Tibial nerve (tissue), 4 donors: Measurements from ENCODE around the gene ARHGEF4.

Source experiments
- EP300 ChIP-seq, 2 donors: sonication (generic); formaldehyde crosslinking; IDR thresholded peaks; one replicate each; pipeline ENCODE4 v1.6.1; 2017; ENCODE audit warnings: antibody characterized with exemption in 2 of 2, mild to moderate bottlenecking in 1 of 2
- POLR2A ChIP-seq, 2 donors: fragments of 450-650 bp; IDR thresholded peaks; one replicate each; pipeline ENCODE4 v1.6.1; 2017; ENCODE audit warnings: antibody characterized with exemption in 2 of 2, mild to moderate bottlenecking in 2 of 2, moderate library complexity in 2 of 2
- TF ChIP-seq, protein P1 (sequence below), 5 experiments: fragments of 200-600 bp in 3 of 5; fragments of 450-650 bp in 2 of 5; sonication (generic) in 3 of 5; IDR thresholded peaks; one replicate each; pipeline ENCODE4 v1.5.1; 2016 to 2019; ENCODE audit warnings: antibody characterized with exemption in 5 of 5, mild to moderate bottlenecking in 3 of 5, moderate library complexity in 2 of 5

DNA sequence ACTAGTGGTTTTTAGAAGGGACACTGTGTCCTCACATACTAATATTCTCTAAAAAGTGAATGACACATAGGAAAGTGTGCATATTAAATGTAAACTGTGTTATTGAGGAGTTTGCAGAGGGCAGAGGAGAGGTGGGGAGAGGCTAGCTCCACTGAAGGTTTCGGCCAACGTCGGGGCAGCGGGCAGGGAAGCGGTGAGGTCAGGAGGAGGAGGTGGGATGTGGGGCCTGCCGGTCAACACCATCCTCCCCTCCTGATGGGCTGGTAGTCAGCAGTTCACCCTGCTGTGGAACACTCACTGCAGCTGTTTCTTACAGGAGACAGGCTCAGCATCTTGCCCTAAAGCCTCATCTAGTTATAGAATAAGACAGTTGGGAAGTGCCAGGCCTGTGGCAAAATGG, 74.2 kb downstream of the ARHGEF4 start:
- TF ChIP-seq, protein P1, sequence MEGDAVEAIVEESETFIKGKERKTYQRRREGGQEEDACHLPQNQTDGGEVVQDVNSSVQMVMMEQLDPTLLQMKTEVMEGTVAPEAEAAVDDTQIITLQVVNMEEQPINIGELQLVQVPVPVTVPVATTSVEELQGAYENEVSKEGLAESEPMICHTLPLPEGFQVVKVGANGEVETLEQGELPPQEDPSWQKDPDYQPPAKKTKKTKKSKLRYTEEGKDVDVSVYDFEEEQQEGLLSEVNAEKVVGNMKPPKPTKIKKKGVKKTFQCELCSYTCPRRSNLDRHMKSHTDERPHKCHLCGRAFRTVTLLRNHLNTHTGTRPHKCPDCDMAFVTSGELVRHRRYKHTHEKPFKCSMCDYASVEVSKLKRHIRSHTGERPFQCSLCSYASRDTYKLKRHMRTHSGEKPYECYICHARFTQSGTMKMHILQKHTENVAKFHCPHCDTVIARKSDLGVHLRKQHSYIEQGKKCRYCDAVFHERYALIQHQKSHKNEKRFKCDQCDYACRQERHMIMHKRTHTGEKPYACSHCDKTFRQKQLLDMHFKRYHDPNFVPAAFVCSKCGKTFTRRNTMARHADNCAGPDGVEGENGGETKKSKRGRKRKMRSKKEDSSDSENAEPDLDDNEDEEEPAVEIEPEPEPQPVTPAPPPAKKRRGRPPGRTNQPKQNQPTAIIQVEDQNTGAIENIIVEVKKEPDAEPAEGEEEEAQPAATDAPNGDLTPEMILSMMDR (IDR thresholded peaks at IDR 0.05) = no peak
- TF ChIP-seq POLR2A (IDR thresholded peaks at IDR 0.05) = no peak
- TF ChIP-seq EP300 (IDR thresholded peaks at IDR 0.05) = no peak
